Stomach (tissue), 9 donors: ENCODE results near the gene PYY. TPM values are rescaled to one million over a fixed set of nuclear protein-coding genes. Genes with fewer than 3 reads are reported as not detected.

Source experiments
- DNase-seq, 2 donors: peaks; one replicate each; pipeline versions ENCODE4 v3.0.0 to v3.0.0-alpha.2; 2013 to 2019
- H3K27ac ChIP-seq, 5 donors: fragments of 200-600 bp in 4 of 5; sonication (generic) in 4 of 5; one replicate each; pipeline ENCODE4 v1.5.1; 2013 to 2019; ENCODE audit warnings: mild to moderate bottlenecking in 1 of 5, moderate library complexity in 1 of 5
- H3K27me3 ChIP-seq, 3 donors: fragments of 200-600 bp; sonication (generic); one replicate each; pipeline ENCODE4 v1.5.1; 2017 to 2019; ENCODE audit warnings: mixed run types in 1 of 3
- H3K36me3 ChIP-seq, 4 donors: fragments of 200-600 bp; sonication (generic); 1 replicate in 3 of 4; 2 replicates in 1 of 4; pipeline ENCODE4 v1.5.1; 2016 to 2019
- H3K4me1 ChIP-seq, 4 donors: fragments of 200-600 bp; sonication (generic); one replicate each; pipeline ENCODE4 v1.5.1; 2016 to 2019
- H3K4me3 ChIP-seq, 4 donors: fragments of 200-600 bp; sonication (generic) in 3 of 4; one replicate each; pipeline ENCODE4 v1.5.1; 2016 to 2019; ENCODE audit warnings: mild to moderate bottlenecking in 1 of 4
- H3K9me3 ChIP-seq, 4 donors: fragments of 200-600 bp; sonication (generic); one replicate each; pipeline ENCODE4 v1.5.1; 2016 to 2019
- CTCF ChIP-seq, 7 experiments: fragments of 450-650 bp in 4 of 7; fragments of 200-600 bp in 3 of 7; sonication (generic) in 3 of 7; IDR thresholded peaks; one replicate each; pipeline ENCODE4 v1.5.1; 2016 to 2019; ENCODE audit warnings: antibody characterized with exemption in 7 of 7, control low read depth in 2 of 7, mild to moderate bottlenecking in 1 of 7
- EP300 ChIP-seq: sonication (generic); formaldehyde crosslinking; IDR thresholded peaks from one replicate; pipeline ENCODE4 v1.6.1; 2017; ENCODE audit warnings: antibody characterized with exemption
- POLR2A ChIP-seq, 4 donors: fragments of 450-650 bp; IDR thresholded peaks; one replicate each; pipeline ENCODE4 v1.6.1; 2016; ENCODE audit warnings: antibody characterized with exemption in 4 of 4, control low read depth in 2 of 4, mild to moderate bottlenecking in 1 of 4, moderate library complexity in 1 of 4
- POLR2AphosphoS5 ChIP-seq, 3 donors: sonication (generic); formaldehyde crosslinking; IDR thresholded peaks; one replicate each; pipeline ENCODE4 v1.6.1; 2016; ENCODE audit warnings: antibody characterized with exemption in 3 of 3
- WGBS, 5 donors: extraction: QIAGEN DNeasy Blood & Tissue Kit in 3 of 5; methylation state at CpG; one replicate each; pipeline versions ENCODE4 v1.1.5 to v1.1.7; 2013 to 2018; 5-methylcytosine and 5-hydroxymethylcytosine counted together
- intact Hi-C: fragments of 100-400 bp; cut with DNase I; formaldehyde crosslinking; loops from one replicate; pipeline ENCODE4 v1.15.1; 2023; ENCODE audit warnings: low total_unique reads
- polyA plus RNA-seq, 3 donors: library from polyadenylated mRNA; stranded (reverse); fragments of 200-250 nt; gene quantifications; one replicate each; pipeline ENCODE4 v1.2.3, GENCODE V29; 2013
- total RNA-seq, 5 donors: library from RNA; depleted of rRNA; stranded (reverse); fragments of >200 nt; gene quantifications; one replicate each; pipeline versions ENCODE4 v1.1.0 to v1.2.3, GENCODE V29; 2014 to 2016
- donor health status: healthy with polysubstance abuse.
- donor health status: Bipolar disorder and iron deficiency.
- donor health status: healthy.

The PYY gene
- total and polyA plus RNA-seq, 8 donors: 0.35 to 71.3 TPM; not detected in 6

GRCh38 chr17:43907998-43908721 is 45.6 kb downstream of the PYY start:
- peak; percentile 65 to 88 for DNase-seq
- no peaks in the 10 kb centered on the region for H3K9me3 ChIP-seq
- WGBS, 5 donors: 12 to 19% (median 14%) methylated on average over 26 of the region's 26 CpGs
- H3K4me1 ChIP-seq: peaks cover 31 to 36% (median 34%) of the 10 kb centered on the region in 4 donors
- TF ChIP-seq POLR2AphosphoS5 (IDR thresholded peaks at IDR 0.05) (peak in 1 of 3 donors; percentile 42), POLR2A (IDR thresholded peaks at IDR 0.05) (no peak)
- H3K27ac ChIP-seq: peak overlapping the region in 4 of 5 donors; percentile 87 to 90 (median 88)
- intact Hi-C loops: no loop called here
- peaks cover 0 to 50% (median 32%) of the 10 kb centered on the region in 3 donors for H3K27me3 ChIP-seq
- no peaks in the 10 kb centered on the region for H3K36me3 ChIP-seq
- peak overlapping the region; percentile 71 to 81 (median 76) for H3K4me3 ChIP-seq

GRCh38 chr17:43907425-43907981 is 46.2 kb downstream of the PYY start, which contains the start of gene MPP2:
TSS of gene MPP2 (minus strand) at chr17:43907536. CDS start at chr17:43904460, 3,076 bp downstream.
- Histone ChIP-seq H3K4me3 (peak within 1 kb of the TSS; percentile 71 to 81 (median 76)), H3K36me3 (no peaks in the 10 kb centered on the region), H3K27ac (peak within 1 kb of the TSS; percentile 71 to 90 (median 88)), H3K9me3 (no peaks in the 10 kb centered on the region), H3K4me1 (peaks cover 31 to 36% (median 34%) of the 10 kb centered on the region in 4 donors), H3K27me3 (peaks cover 0 to 50% (median 32%) of the 10 kb centered on the region in 3 donors)
- 0 to 1% (median 0%) methylated on average over 25 to 36 of the region's 36 CpGs for WGBS, 5 donors
- peak in 2 of 3 donors; percentile 30 to 52 for TF ChIP-seq POLR2AphosphoS5 (IDR thresholded peaks at IDR 0.05)
- TF ChIP-seq POLR2A (IDR thresholded peaks at IDR 0.05): no peak
- peak in 5 of 7 experiments; percentile 13 to 34 (median 21) for TF ChIP-seq CTCF (IDR thresholded peaks at IDR 0.05)
- no peak for TF ChIP-seq EP300
- DNase-seq: peak; percentile 73 to 93
- intact Hi-C loops: no loop called here

GRCh38 chr17:43906951-43907424 is 46.8 kb downstream of the PYY start:
- no peak for TF ChIP-seq POLR2A (IDR thresholded peaks at IDR 0.05)
- TF ChIP-seq POLR2AphosphoS5 (IDR thresholded peaks at IDR 0.05): no peak
- peak in 1 of 2 donors; percentile 60 for DNase-seq
- intact Hi-C loops: no loop called here
- peaks cover 0 to 50% (median 32%) of the 10 kb centered on the region in 3 donors for H3K27me3 ChIP-seq
- peaks cover 31 to 36% (median 34%) of the 10 kb centered on the region in 4 donors for H3K4me1 ChIP-seq
- H3K4me3 ChIP-seq: peak overlapping the region; percentile 71 to 81 (median 76)
- H3K36me3 ChIP-seq: no peaks in the 10 kb centered on the region
- no peaks in the 10 kb centered on the region for H3K9me3 ChIP-seq
- 0 to 4% (median 2%) methylated on average over 19 to 29 of the region's 29 CpGs for WGBS, 5 donors
- peak overlapping the region; percentile 71 to 90 (median 88) for H3K27ac ChIP-seq

- 0 to 5% (median 3%) methylated on average over 3 to 37 of the region's 37 CpGs for WGBS, 5 donors
- intact Hi-C loops: no loop called here
- H3K27me3 ChIP-seq: peaks cover 0 to 50% (median 32%) of the 10 kb centered on the region in 3 donors
- H3K36me3 ChIP-seq: no peaks in the 10 kb centered on the region
- H3K4me1 ChIP-seq: peaks cover 31 to 38% (median 35%) of the 10 kb centered on the region in 4 donors
- peak overlapping the region; percentile 71 to 81 (median 76) for H3K4me3 ChIP-seq
- peak; percentile 74 to 93 for DNase-seq
- TF ChIP-seq POLR2AphosphoS5 (IDR thresholded peaks at IDR 0.05) (peak in 1 of 3 donors; percentile 12), CTCF (IDR thresholded peaks at IDR 0.05) (no peak), EP300 (no peak), POLR2A (IDR thresholded peaks at IDR 0.05) (no peak)
- H3K27ac ChIP-seq: peak overlapping the region in 4 of 5 donors; percentile 87 to 90 (median 88)
- no peaks in the 10 kb centered on the region for H3K9me3 ChIP-seq
Observed at GRCh38 chr17:43905985-43906852, 47.5 kb downstream of the PYY start.
